Fibroblast of mammary gland (primary cell): Measurements from ENCODE around the gene ACYP2.
"Not testable (repeated sequence)": the region's sequence is repeated elsewhere in the genome, so short reads cannot be mapped to it uniquely, and the experiment has no call there.

Experiments
- DNase-seq: peaks from one replicate; pipeline ENCODE4 v3.0.0-alpha.2; 2010; ENCODE audit warnings: low read depth
- H3K4me3 ChIP-seq: 2 replicates; pipeline ENCODE4 v1.5.1; 2011; ENCODE audit warnings: low read depth, mild to moderate bottlenecking, low read length, moderate library complexity; ENCODE audit not compliant: control insufficient read depth
- TF ChIP-seq, protein P1 (sequence below): conservative IDR thresholded peaks from 2 replicates; pipeline ENCODE4 v1.5.1; 2011; ENCODE audit warnings: low read depth, low read length, inconsistent platforms; ENCODE audit not compliant: control insufficient read depth, insufficient read depth

Gene ACYP2

DNA sequence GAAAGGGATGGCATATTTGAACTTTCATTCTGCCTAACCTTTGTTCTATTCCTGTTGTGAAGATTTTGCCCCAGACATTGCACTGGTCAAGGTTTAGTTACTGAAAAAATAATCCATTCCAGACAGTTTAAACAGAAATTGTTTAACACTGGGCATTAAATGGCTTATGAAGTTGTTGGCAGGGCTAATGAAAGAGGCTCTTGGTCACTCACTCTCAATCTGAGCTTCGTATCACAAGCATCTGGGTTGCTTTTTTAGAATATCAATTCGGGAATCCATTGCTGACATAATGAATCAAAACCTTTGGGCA lies 8.0 kb upstream of the ACYP2 start:
- DNase-seq = no peak
- H3K4me3 ChIP-seq = no peak overlapping the region
- TF ChIP-seq, protein P1, sequence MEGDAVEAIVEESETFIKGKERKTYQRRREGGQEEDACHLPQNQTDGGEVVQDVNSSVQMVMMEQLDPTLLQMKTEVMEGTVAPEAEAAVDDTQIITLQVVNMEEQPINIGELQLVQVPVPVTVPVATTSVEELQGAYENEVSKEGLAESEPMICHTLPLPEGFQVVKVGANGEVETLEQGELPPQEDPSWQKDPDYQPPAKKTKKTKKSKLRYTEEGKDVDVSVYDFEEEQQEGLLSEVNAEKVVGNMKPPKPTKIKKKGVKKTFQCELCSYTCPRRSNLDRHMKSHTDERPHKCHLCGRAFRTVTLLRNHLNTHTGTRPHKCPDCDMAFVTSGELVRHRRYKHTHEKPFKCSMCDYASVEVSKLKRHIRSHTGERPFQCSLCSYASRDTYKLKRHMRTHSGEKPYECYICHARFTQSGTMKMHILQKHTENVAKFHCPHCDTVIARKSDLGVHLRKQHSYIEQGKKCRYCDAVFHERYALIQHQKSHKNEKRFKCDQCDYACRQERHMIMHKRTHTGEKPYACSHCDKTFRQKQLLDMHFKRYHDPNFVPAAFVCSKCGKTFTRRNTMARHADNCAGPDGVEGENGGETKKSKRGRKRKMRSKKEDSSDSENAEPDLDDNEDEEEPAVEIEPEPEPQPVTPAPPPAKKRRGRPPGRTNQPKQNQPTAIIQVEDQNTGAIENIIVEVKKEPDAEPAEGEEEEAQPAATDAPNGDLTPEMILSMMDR = no peak

GRCh38 chr2:54107903-54108615 lies 7.4 kb upstream of the ACYP2 start:
- TF ChIP-seq, protein P1 = no peak

GRCh38 chr2:54109848-54110247 lies 5.6 kb upstream of the ACYP2 start:
- TF ChIP-seq, protein P1 = no peak
- DNase-seq = no peak
- no peak overlapping the region for H3K4me3 ChIP-seq

More at GRCh38 chr2:54107903-54108615, 7.4 kb upstream of the ACYP2 start:
- DNase-seq = no peak
- H3K4me3 ChIP-seq = no peak overlapping the region

DNA sequence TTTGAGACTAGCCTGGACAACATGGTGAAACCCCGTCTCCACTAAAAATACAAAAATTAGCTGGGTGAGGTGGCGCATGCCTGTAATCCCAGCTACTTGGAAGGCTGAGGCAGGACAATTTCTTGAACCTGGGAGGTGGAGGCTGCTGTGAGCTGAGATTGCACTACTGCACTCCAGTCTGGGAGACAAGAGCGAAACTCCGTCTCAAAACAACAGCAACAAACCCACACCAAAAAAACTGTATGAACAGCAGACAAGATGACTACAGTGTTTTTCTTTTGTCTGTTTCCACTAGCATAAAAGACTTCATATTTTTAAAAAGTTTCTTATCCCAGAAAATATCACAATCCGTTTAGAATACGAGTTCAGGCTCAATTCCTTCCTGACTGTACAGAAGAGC lies 936 bp upstream of the ACYP2 start:
- DNase-seq = not testable (repeated sequence)
- peak overlapping the region; percentile 79 for H3K4me3 ChIP-seq

GRCh38 chr2:54114936-54115283 lies 505 bp upstream of the ACYP2 start:
- DNase-seq = no peak
- H3K4me3 ChIP-seq = peak overlapping the region; percentile 79

DNA sequence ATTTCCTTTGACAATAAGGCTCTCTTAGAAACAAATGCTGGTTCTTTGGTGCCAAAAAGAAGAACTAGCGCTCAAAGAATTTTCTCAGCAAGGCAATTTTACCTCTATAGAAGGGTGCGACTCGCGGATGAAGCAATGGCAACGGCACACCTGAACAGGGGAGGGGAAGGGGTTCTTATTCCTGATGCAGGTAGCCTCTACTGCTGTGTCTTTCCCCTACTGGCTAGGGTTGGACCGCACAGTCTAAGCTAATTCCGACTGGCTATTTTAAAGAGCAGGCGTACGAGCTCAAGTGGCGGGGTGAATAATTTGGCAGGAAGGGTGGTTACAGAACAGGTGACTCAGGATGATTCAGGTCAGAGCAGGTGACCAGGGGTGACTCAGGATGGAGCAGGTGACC lies 1.2 kb downstream of the ACYP2 start:
- H3K4me3 ChIP-seq, DNase-seq: not testable (repeated sequence)

More at GRCh38 chr2:54114936-54115283, 505 bp upstream of the ACYP2 start:
- TF ChIP-seq, protein P1 = no peak

GRCh38 chr2:54120950-54121349 lies 5.5 kb downstream of the ACYP2 start:
- H3K4me3 ChIP-seq = no peak overlapping the region
- no peak for DNase-seq
- TF ChIP-seq, protein P1 = no peak
